ENCODE results near the gene ROBO1. TPM values are rescaled to one million over a fixed set of nuclear protein-coding genes. Genes with fewer than 3 reads are reported as not detected.

The ROBO1 gene
- total RNA-seq, 1 donor from 2014 or later, result 43.7 TPM

- H3K27me3 Mint-ChIP-seq (ENCODE audit: low read depth), result no peaks in the 10 kb centered on the region
- H3K36me3 Mint-ChIP-seq (ENCODE audit: low read depth), result peaks cover 2% of the 10 kb centered on the region
- TF ChIP-seq CTCF (IDR thresholded peaks at IDR 0.05), result no peak
- no peak for DNase-seq (ENCODE audit: low spot score)
- no peak overlapping the region for H3K27ac Mint-ChIP-seq (ENCODE audit: unreplicated experiment)
- H3K9me3 Mint-ChIP-seq (ENCODE audit: low read depth), result peaks cover 16% of the 10 kb centered on the region
- H3K4me3 Mint-ChIP-seq (ENCODE audit: unreplicated experiment), result no peak overlapping the region
- H3K4me1 Mint-ChIP-seq (ENCODE audit: low read depth), result no peaks in the 10 kb centered on the region
Observed at GRCh38 chr3:79278681-79279080, 489.1 kb downstream of the ROBO1 start.

- no peak for TF ChIP-seq CTCF (IDR thresholded peaks at IDR 0.05)
- Mint-ChIP-seq H3K27me3 (ENCODE audit: low read depth) (no peaks in the 10 kb centered on the region), H3K4me3 (ENCODE audit: unreplicated experiment) (no peak overlapping the region), H3K9me3 (ENCODE audit: low read depth) (peaks cover 17% of the 10 kb centered on the region), H3K4me1 (ENCODE audit: low read depth) (peaks cover 18% of the 10 kb centered on the region), H3K36me3 (ENCODE audit: low read depth) (peaks cover 6% of the 10 kb centered on the region), H3K27ac (ENCODE audit: unreplicated experiment) (no peak overlapping the region)
- DNase-seq (ENCODE audit: low spot score), result no peak
Observed at GRCh38 chr3:79268422-79268821, 499.4 kb downstream of the ROBO1 start.

GRCh38 chr3:79264892-79265291 is 502.9 kb downstream of the ROBO1 start:
- Mint-ChIP-seq H3K27ac (ENCODE audit: unreplicated experiment) (no peak overlapping the region), H3K4me3 (ENCODE audit: unreplicated experiment) (no peak overlapping the region), H3K27me3 (ENCODE audit: low read depth) (no peaks in the 10 kb centered on the region), H3K36me3 (ENCODE audit: low read depth) (no peaks in the 10 kb centered on the region), H3K4me1 (ENCODE audit: low read depth) (peaks cover 15% of the 10 kb centered on the region), H3K9me3 (ENCODE audit: low read depth) (peaks cover 6% of the 10 kb centered on the region)
- no peak for DNase-seq (ENCODE audit: low spot score)
- TF ChIP-seq CTCF (IDR thresholded peaks at IDR 0.05), result peak; percentile 32

- Mint-ChIP-seq H3K9me3 (ENCODE audit: low read depth) (peaks cover 6% of the 10 kb centered on the region), H3K4me3 (ENCODE audit: unreplicated experiment) (no peak overlapping the region), H3K4me1 (ENCODE audit: low read depth) (peaks cover 10% of the 10 kb centered on the region), H3K27ac (ENCODE audit: unreplicated experiment) (no peak overlapping the region), H3K27me3 (ENCODE audit: low read depth) (no peaks in the 10 kb centered on the region), H3K36me3 (ENCODE audit: low read depth) (no peaks in the 10 kb centered on the region)
- no peak for TF ChIP-seq CTCF (IDR thresholded peaks at IDR 0.05)
- no peak for DNase-seq (ENCODE audit: low spot score)
Observed at GRCh38 chr3:79263423-79263822, 504.4 kb downstream of the ROBO1 start.

- Mint-ChIP-seq H3K4me1 (ENCODE audit: low read depth) (peaks cover 4% of the 10 kb centered on the region), H3K27me3 (ENCODE audit: low read depth) (no peaks in the 10 kb centered on the region), H3K4me3 (ENCODE audit: unreplicated experiment) (no peak overlapping the region), H3K27ac (ENCODE audit: unreplicated experiment) (no peak overlapping the region), H3K36me3 (ENCODE audit: low read depth) (no peaks in the 10 kb centered on the region), H3K9me3 (ENCODE audit: low read depth) (no peaks in the 10 kb centered on the region)
- no peak for TF ChIP-seq CTCF (IDR thresholded peaks at IDR 0.05)
- DNase-seq (ENCODE audit: low spot score), result no peak
Observed at GRCh38 chr3:79258479-79258878, 509.3 kb downstream of the ROBO1 start.
